Eye (tissue), 1 donor: Measurements from ENCODE around the gene HIRA.
A peak's percentile ranks its signal among the peaks of the same experiment; 100 is the strongest.
"Not testable (repeated sequence)": the region's sequence is repeated elsewhere in the genome, so short reads cannot be mapped to it uniquely, and the experiment has no call there.

Experiments
- DNase-seq: peaks from one replicate; pipeline ENCODE4 v3.0.0-alpha.2; 2015

Gene HIRA

GRCh38 chr22:19442166-19442565 lies 10.6 kb upstream of the HIRA start:
- DNase-seq = no peak

DNA sequence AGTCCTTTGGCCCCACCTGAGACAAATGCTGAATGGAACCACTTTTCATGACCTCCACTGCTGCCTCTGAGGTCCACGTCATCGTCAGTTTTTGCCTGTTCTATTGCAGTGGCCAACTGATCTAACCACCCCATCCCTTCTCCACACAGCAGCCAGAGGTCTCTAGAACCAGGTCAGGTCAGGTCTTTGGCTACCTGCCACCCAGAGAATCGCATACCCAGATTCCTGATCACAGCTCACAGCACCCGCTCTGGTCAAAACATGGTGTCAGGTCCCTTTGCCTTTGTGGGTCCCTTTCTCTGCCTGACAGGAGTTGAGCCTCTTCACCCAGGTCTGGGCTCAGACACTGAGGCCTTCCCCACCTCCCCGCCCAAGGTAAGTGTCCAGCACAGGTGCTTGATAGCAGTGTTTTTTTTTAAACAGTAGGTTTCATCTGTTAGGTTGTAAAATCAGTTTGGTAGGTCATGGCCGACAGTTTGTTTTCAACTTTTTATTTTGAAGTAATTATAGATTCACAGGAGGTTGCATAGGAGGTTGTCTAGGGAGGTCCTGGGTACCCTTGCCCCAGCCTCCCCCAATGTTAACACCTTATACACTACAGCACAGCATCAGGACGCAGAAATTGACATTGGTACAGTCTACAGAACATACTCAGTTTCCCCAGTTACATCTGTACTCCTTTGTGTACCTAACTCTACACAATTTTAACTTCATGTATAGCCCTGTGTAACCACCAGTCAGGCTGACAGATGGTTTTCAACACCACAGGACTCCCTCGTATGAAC lies 9.1 kb upstream of the HIRA start:
- DNase-seq = no peak

- no peak for DNase-seq
Measured at GRCh38 chr22:19438298-19438697, 6.8 kb upstream of the HIRA start.

DNA sequence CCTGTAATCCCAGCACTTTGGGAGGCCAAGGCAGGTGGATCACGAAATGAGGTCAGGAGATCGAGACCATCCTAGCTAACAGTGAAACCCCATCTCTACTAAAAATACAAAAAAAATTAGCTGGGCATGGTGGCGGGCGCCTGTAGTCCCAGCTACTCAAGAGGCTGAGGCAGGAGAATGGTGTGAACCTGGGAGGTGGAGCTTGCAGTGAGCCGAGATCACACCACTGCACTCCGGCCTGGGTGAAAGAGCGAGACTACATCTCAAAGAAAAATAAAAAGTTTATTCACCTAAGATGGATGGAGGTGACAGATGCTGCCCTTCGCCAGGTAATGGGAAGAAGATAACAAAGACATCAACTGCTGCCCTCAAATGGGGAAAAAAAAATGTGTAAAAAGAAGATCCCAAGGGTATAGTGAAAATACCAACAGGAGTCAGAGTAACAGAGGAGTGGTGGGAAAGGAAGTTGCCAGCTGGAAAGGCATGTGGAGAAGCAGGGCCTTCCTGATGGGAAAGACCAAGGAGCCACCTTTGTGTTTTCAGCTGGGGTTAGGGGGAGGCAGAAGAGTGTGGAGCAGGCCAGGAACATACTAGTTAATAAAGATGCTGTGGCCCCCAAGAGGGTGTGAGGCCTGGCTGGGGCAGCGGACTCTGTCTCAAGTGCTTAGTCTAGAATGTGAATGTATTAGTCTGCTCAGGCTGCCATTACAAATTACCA lies 5.1 kb upstream of the HIRA start:
- DNase-seq = not testable (repeated sequence)

DNA sequence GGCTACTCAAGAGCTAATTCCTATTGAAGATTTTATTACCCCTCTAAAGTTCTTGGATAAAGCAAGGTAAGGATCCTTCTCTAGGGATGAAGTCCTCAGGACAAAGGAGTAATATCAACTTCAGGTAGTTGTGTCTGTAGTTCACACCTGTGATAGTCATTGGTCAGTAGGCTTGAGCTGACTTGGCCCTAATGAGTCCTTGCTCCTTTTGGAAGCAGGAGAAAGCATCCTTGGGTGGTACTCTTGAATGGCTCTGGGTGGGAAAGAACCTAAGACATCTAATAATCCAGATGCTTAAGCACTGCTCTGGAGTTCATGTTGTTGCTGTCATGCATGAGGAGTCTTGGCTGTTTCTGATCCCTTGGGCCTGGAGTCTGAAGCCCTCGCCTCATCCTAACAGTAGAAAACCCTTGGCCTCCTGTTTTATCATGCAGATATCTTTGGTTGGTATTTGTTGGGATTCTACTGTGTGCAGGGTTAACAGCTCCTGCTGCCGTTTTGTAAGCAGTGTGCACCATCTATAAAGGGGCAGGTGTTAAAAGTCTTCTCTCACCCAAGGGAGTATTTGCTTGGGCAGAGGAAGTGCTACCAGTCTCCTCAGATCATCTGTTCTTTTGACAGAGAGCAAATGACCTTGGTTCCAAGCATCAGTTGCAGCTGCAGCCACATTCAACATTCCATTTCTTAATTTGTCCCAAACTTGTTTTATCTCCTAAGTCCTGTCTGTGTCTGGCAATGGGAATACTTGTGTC lies 3.5 kb upstream of the HIRA start:
- DNase-seq = no peak

GRCh38 chr22:19434401-19434800 lies 2.9 kb upstream of the HIRA start:
- DNase-seq = no peak

GRCh38 chr22:19432133-19432851 lies 759 bp upstream of the HIRA start, which contains the start of gene MRPL40:
MRPL40 (plus strand) TSS chr22:19432545; CDS start chr22:19432555, 10 bp downstream.
- peak; percentile 96 for DNase-seq

GRCh38 chr22:19430890-19431541 lies 517 bp downstream of the HIRA start:
- peak; percentile 65 for DNase-seq

DNA sequence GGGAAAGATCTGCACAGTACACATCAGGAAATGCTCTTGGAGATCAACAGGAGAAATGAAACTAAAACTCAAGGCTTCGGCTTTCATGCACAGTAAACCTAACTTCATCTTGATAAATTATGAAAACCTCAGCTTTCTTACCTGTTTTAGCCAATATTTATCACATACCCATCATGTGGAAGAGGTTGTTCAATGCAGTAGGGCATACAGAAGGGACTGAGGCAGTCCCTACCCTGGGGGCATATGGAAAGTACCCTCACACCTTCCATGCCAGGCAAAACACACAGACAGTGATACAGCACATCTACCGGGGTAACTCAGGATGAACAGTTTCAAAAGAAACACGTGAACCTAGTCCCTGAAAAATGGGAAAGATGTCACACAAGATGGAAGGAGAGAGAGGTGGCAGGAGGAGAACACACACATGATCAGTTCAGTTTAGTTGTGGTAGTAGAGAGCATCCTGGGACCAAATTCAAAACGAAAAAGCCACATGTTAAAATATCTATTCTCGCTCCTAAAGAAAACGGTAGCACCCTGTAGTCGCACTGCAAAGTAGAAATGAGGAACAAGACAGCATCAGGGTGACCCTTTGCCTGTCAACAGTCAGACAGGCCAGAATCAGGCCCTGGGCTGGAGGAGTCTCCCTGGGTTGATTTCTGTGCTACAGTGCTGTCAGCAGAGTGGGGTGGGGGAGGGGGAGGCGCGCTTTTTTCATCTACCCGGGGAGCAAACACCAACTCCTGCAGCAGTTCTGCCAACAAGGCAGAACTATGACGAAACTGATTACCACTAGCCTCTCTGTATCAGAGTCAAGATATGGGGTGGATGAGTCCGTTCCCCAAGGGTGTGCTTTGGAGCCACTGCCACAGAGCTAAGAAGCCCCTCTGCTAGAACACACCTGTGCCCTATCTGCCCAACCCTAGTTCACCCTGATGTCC lies 1.3 kb downstream of the HIRA start:
- DNase-seq = no peak

DNA sequence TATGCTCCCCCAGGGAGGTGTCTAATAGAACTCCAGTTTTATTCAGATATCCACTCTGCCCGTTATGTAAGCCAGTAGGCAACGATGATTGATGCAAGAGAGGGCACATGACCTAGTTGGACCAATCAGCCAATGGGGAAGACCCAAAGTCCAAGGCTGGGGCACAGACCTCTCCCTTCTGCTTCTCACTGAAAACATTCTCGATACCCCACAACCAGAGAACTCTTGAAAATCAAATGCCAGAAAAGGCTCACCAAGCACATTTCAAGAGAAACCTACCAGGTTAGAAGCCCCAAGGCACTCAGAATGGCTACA lies 7.4 kb downstream of the HIRA start:
- DNase-seq = no peak

- no peak for DNase-seq
Measured at GRCh38 chr22:19422440-19423301, 8.9 kb downstream of the HIRA start.

GRCh38 chr22:19420321-19420720 lies 11.2 kb downstream of the HIRA start:
- DNase-seq = no peak

DNA sequence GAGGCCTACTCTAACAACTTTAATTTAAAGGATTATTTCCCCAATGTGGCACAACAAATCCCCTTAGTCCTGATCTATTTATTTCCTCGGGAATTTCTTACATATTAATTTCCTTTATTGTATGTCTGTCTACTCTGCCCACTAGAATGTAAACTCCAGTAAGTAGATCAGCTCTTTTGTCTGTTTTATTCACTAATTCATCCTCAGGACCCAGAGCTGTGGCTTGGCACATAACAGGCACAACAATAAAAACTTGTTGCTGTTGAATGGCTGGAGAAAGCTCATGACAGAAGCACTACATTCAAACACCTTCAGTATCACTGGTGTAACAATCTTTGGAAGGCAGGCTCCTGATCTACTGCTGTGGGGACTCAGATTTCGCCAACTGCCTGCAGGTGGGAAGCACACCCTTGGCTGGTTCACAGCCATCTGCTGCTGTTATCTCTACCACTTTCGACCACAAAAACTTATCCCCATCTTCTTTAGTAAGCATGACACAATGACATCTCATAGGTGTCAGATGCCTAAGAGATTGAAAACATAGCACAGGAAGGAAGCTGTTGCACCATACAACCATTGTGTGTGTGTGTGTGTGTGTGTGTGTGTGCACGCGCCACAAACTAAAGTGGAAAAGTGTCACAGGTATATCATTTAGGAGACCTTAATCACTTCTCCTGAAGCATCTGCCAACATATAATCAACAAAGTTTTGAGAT lies 11.9 kb downstream of the HIRA start:
- DNase-seq = no peak

- no peak for DNase-seq
Measured at GRCh38 chr22:19419086-19419463, 12.5 kb downstream of the HIRA start.

DNA sequence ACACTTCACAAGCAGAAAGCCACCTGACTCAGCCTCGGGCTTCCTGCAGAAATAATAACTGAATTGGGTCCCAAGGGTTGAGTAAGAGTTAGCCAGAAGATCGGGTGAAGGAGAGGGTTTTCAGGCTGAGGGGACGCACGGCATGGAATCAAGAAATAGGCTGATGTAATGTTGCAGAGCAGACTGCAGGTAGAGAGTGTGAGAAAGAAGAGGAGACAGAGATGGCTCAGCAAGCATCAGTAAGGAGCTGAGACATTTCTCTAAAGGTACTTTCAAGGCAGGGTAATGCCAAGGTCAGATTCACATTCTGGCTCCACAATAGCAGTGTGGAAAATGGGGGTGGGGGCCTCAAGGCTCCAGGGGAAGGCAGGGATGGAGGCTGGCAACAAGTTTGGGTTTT lies 18.6 kb downstream of the HIRA start:
- no peak for DNase-seq

DNA sequence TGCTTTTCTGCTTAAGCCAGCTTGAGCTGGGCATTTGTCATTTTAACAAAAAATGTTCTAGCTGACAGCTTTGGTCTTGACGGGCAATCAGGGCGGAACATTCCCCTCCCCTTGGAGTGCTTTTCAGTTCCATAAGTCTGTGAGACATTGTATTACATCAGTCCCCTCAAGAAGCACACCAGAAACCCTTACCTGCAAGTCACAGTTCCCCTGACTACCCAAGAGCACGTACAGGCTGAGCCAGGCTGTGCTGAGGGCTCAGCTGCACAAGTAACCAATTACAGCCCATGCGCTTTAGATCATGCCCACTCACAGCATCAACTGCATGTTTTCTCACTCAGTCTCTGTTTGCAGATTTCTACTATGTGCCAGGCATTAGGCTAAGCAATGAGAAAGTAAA lies 19.1 kb downstream of the HIRA start:
- no peak for DNase-seq

DNA sequence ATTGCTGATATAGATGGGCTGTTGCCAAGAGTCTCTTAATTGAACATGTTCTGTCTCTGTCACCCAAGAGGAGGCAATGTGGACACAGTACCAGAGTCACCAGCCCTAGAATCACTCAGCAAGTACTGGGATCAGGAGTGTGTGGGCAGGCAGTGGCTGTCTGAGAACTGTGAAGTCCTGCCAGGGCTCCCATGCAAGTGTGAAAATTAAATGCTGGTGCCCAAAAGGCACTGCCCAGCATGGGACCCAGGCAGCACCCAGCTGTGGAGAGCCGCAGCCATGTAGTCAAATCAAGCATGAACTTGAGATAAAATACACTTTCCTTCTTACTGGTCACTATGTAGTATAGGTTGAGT lies 19.9 kb downstream of the HIRA start:
- no peak for DNase-seq

GRCh38 chr22:19410941-19411689 lies 20.4 kb downstream of the HIRA start:
- DNase-seq = no peak
